ENCODE results near the gene RFX8. TPM values are rescaled to one million over a fixed set of nuclear protein-coding genes. Genes with fewer than 3 reads are reported as not detected.

Gene RFX8
- polyA plus RNA-seq, 2 of the 4 experiments (the other 2 are of a cell fraction), result not detected

DNA sequence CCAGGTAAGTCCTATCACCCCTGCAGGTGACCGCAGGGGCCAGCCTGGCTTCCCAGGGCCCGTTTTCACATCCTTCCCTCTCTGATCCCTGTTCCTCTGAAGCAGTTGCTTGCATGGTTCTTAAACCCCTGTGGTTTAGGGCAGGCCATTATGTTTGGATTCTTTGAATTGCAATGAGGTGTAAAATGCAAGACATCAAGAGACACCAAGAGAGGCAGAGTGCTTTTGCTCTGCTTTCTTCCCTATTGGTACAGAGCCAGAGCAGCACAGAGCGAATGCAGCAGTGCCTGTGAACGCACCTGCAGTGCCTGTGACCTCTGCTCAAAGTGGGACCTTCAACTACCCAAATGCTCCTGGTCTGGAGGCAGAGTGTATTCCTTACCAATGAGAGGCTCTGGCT lies 7.6 kb downstream of the RFX8 start:
- ChIA-PET POLR2A (no interaction called here), CTCF (no interaction called here)
- FAIRE-seq (no peak), ATAC-seq (no peak), DNase-seq (ENCODE audit: low read depth in 1 of 2, low spot score in 1 of 2) (no peak)
- Histone ChIP-seq H3K4me3 (no peak overlapping the region), H3K27ac (no peak overlapping the region), H3K4me2 (no peak overlapping the region), H3K4me1 (peaks cover 13% of the 10 kb centered on the region), H3K9me3 (no peaks in the 10 kb centered on the region)
- TF ChIP-seq CTCF (IDR thresholded peaks at IDR 0.05), result no peak
- TF ChIP-seq, protein P1, sequence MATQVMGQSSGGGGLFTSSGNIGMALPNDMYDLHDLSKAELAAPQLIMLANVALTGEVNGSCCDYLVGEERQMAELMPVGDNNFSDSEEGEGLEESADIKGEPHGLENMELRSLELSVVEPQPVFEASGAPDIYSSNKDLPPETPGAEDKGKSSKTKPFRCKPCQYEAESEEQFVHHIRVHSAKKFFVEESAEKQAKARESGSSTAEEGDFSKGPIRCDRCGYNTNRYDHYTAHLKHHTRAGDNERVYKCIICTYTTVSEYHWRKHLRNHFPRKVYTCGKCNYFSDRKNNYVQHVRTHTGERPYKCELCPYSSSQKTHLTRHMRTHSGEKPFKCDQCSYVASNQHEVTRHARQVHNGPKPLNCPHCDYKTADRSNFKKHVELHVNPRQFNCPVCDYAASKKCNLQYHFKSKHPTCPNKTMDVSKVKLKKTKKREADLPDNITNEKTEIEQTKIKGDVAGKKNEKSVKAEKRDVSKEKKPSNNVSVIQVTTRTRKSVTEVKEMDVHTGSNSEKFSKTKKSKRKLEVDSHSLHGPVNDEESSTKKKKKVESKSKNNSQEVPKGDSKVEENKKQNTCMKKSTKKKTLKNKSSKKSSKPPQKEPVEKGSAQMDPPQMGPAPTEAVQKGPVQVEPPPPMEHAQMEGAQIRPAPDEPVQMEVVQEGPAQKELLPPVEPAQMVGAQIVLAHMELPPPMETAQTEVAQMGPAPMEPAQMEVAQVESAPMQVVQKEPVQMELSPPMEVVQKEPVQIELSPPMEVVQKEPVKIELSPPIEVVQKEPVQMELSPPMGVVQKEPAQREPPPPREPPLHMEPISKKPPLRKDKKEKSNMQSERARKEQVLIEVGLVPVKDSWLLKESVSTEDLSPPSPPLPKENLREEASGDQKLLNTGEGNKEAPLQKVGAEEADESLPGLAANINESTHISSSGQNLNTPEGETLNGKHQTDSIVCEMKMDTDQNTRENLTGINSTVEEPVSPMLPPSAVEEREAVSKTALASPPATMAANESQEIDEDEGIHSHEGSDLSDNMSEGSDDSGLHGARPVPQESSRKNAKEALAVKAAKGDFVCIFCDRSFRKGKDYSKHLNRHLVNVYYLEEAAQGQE (IDR thresholded peaks at IDR 0.05), result no peak
- TF ChIP-seq HDAC2 (IDR thresholded peaks at IDR 0.05), result no peak
- TF ChIP-seq USF2 (IDR thresholded peaks at IDR 0.05), result no peak
- TF ChIP-seq CEBPB (IDR thresholded peaks at IDR 0.05), result no peak
- no peak for TF ChIP-seq RARB (CRISPR knock-in tag; IDR thresholded peaks at IDR 0.05)
- no peak for TF ChIP-seq FOSB (CRISPR knock-in tag; IDR thresholded peaks at IDR 0.05)
- no peak for TF ChIP-seq KDM1A (IDR thresholded peaks at IDR 0.05; ENCODE audit: low read depth)
- 79% methylated on average over 4 of the region's 4 CpGs for WGBS (ENCODE audit: missing lambda C conversion rate)

DNA sequence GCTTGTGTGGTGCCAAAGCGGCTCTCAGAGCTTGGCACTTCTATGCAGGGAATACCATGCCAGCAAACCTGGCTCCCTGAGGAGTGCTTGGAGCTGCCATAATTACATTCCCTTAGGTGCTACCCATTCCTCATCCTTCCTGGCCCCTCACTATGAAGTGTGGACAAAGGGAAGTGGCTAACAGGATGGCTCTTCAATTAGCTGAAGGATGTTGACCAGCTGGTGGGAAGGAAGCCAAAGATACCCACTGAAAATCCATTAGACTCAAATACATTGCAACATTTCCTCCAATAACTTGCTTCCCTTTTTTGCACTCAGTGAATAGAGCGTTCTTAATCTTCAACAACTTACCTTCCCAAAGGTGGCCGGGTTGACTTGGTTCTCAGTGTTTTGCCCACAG lies 8.5 kb downstream of the RFX8 start:
- DNase-seq (ENCODE audit: low read depth in 1 of 2, low spot score in 1 of 2), result no peak
- 89% methylated on average over 3 of the region's 3 CpGs for WGBS (ENCODE audit: missing lambda C conversion rate)
- Histone ChIP-seq H3K4me1 (peaks cover 13% of the 10 kb centered on the region), H3K4me2 (no peak overlapping the region), H3K4me3 (no peak overlapping the region), H3K9me3 (no peaks in the 10 kb centered on the region), H3K27ac (no peak overlapping the region)
- ATAC-seq, result no peak
- CTCF ChIA-PET, result no interaction called here
- POLR2A ChIA-PET, result no interaction called here
- no peak for FAIRE-seq
- TF ChIP-seq JUN (IDR thresholded peaks at IDR 0.05) (no peak), POLR2AphosphoS2 (conservative IDR thresholded peaks at IDR 0.05; ENCODE audit: low read length) (no peak), ZFP36 (IDR thresholded peaks at IDR 0.05; ENCODE audit: borderline replicate concordance, partially characterized antibody) (no peak), MAZ (IDR thresholded peaks at IDR 0.05; ENCODE audit: borderline replicate concordance, low read depth, low read length) (no peak), RNF2 (IDR thresholded peaks at IDR 0.05; ENCODE audit: borderline replicate concordance, low read depth) (no peak), EHMT2 (IDR thresholded peaks at IDR 0.05; ENCODE audit: low read depth) (no peak), RARB (CRISPR knock-in tag; IDR thresholded peaks at IDR 0.05) (no peak), HEYL (CRISPR knock-in tag; IDR thresholded peaks at IDR 0.05) (no peak)
- TF ChIP-seq, protein P1 (IDR thresholded peaks at IDR 0.05), result no peak
